GM12801 (cell line): ENCODE data around the gene SIGLEC9.

Source experiments
- CTCF ChIP-seq: IDR thresholded peaks from one replicate; pipeline ENCODE4 v1.5.1; 2011; ENCODE audit warnings: control low read depth; ENCODE audit not compliant: insufficient read length; ENCODE audit errors: extremely low read depth

SIGLEC9 gene

GRCh38 chr19:51119611-51120010 is 5.1 kb upstream of the SIGLEC9 start:
- TF ChIP-seq CTCF = no peak

- TF ChIP-seq CTCF = no peak
Observed at GRCh38 chr19:51120160-51120559, 4.5 kb upstream of the SIGLEC9 start.

DNA sequence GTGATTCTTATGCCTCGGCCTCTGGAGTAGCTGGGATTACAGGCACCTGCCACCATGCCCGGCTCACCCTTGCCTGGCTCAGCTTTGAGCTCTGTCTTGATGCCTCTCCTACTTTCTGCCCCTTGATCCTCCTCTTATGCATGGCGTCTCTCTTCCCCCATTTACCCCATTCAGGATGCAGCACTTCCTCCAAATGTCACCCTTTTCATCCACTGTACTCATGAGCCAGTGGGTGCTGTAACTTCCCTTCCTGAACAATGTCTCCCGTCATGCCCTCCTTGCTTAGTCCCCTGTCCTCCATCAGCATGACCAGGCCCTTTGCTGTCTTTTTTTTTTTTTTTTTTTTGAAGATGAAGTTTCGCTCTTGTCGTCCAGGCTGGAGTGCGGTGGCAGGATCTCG is 3.4 kb upstream of the SIGLEC9 start:
- no peak for TF ChIP-seq CTCF

DNA sequence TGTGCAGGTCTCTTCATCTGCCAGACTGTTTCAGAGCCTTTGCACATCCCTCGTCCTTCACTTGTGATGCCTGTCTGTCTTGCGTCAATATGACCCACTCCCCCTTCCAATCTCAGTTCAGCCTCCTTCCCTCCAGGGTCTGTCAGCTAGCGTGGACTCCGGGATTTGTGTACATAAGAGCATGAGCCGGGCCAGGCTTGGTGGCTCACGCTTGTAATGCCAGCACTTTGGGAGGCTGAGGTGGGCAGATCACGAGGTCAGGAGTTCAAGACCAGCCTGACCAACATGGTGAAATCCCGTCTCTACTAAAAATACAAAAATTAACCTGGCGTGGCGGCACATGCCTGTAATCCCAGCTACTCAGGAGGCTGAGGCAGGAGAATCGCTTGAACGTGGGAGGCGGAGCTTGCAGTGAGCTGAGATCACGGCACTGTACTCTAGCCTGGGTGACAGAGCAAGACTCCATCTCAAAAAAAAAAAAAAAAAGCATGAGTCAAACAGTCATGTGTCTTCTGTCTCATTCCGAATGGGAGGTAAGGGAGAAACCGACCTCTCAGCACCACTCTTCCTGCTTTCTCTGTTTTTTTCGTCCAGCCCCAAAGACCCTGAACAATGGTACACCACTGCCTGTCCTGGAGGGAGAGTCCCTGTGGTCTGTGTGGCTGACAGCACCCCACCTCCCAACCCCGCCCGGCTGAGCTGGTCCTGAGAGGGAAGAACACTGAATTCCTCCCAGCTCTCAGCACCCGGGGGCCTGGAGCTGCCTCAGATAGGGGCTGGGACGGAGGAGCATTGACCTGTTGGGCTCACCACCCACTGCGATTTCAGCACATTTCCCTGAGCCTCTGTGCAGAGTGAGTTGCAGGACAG is 2.4 kb upstream of the SIGLEC9 start:
- no peak for TF ChIP-seq CTCF

DNA sequence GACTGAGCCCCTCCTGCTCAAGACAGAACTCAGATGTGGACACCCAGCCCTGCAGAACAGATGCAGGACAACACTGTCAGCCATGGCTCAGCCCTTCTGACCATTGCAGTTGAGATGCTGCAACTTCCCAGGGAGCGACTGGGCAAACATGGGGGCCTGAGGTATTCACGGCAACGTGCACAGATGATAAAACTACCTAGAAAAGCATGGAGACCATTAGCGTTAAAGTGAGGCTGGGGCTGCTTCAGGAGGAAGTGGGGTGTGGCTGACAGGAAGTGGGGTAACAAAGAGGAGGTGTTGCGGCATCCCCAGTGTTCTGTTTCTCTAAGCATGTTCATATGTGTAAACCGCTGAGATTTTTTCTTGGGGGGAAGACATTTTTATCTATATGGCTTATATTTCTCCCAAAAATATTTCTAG is 1.3 kb upstream of the SIGLEC9 start:
- TF ChIP-seq CTCF = no peak

DNA sequence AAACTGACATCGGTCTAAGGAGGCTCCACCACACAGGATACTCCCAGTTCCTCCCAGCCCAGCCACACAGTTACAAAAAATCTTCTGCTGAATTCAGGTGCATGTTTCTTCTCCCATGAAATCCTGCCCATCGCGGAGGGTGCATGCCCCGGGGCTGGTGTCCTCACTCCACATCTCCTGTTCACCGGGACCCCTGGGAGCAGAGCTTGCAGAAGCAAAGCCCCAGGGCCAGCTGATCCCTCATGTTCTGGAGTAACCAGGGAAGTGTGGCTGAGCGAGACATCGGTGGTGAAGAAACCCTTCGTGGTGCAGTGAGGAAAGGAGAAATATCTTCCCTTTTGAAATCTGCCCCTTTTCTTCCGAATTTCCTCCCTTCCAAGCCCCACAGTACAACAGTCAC is 904 bp upstream of the SIGLEC9 start:
- TF ChIP-seq CTCF = no peak

DNA sequence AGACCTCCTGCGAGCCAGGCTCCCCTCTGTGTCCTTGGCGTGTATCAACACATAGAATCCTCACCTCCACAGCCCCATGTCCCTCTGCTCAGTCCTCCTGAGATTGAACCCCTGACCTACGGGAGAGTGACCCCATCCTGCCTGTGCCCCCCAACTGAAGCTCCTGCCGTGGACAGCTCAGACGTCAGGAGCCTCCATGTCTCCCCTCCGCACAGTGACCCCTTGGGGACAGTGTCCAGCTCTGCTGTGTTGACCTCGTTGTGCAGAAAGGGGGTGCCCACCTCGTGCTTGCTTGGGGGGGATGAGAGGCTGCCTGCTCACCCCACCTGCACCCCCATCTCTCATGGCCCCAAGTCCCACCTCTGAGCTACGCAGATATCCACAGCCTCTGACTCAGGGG is 490 bp upstream of the SIGLEC9 start:
- TF ChIP-seq CTCF = no peak
